NOMO-1 treated with dmso at 0.1 percent for 144 hours (cell line): ENCODE data around the gene RSRC1.
"Not testable (repeated sequence)": the region's sequence is repeated elsewhere in the genome, so short reads cannot be mapped to it uniquely, and the experiment has no call there.

Experiments
- DNase-seq: peaks from one replicate; lab custom pipeline; 2025; ENCODE audit not compliant: unreplicated experiment; lab: John Stamatoyannopoulos, UW

The RSRC1 gene

GRCh38 chr3:158384019-158384418, 274.1 kb downstream of the RSRC1 start:
- DNase-seq, result no peak

- DNase-seq, result no peak
These were observed 285.5 kb downstream of the RSRC1 start for GRCh38 chr3:158395421-158395820.

GRCh38 chr3:158402590-158402989, 292.7 kb downstream of the RSRC1 start:
- DNase-seq, result no peak

GRCh38 chr3:158403013-158403412, 293.1 kb downstream of the RSRC1 start:
- DNase-seq, result no peak

- DNase-seq, result no peak
These were observed 294.3 kb downstream of the RSRC1 start for GRCh38 chr3:158404131-158404718.

- DNase-seq, result no peak
These were observed 295.6 kb downstream of the RSRC1 start for GRCh38 chr3:158405507-158405906.

- no peak for DNase-seq
These were observed 298.1 kb downstream of the RSRC1 start for GRCh38 chr3:158407844-158408517.

- not testable (repeated sequence) for DNase-seq
These were observed 298.6 kb downstream of the RSRC1 start for GRCh38 chr3:158408518-158408897.

GRCh38 chr3:158418035-158418434, 308.1 kb downstream of the RSRC1 start:
- no peak for DNase-seq

- no peak for DNase-seq
These were observed 310.1 kb downstream of the RSRC1 start for GRCh38 chr3:158419820-158420653.

- DNase-seq, result no peak
These were observed 310.9 kb downstream of the RSRC1 start for GRCh38 chr3:158420654-158421396.

GRCh38 chr3:158430448-158430847, 320.6 kb downstream of the RSRC1 start:
- DNase-seq, result no peak

GRCh38 chr3:158430968-158431367, 321.1 kb downstream of the RSRC1 start:
- DNase-seq, result no peak

GRCh38 chr3:158431829-158432228, 321.9 kb downstream of the RSRC1 start:
- no peak for DNase-seq

GRCh38 chr3:158434412-158435038, 324.6 kb downstream of the RSRC1 start:
- peak; percentile 1 for DNase-seq

- DNase-seq, result no peak
These were observed 333.7 kb downstream of the RSRC1 start for GRCh38 chr3:158443632-158444031.

GRCh38 chr3:158447408-158447807, 337.5 kb downstream of the RSRC1 start:
- DNase-seq, result no peak

- DNase-seq, result peak; percentile 7
These were observed 341.6 kb downstream of the RSRC1 start for GRCh38 chr3:158451405-158452055.

- DNase-seq, result no peak
These were observed 342.4 kb downstream of the RSRC1 start for GRCh38 chr3:158452334-158452733.

GRCh38 chr3:158453004-158453403, 343.1 kb downstream of the RSRC1 start:
- no peak for DNase-seq
